Left kidney (tissue), 2 donors: ENCODE data around the gene HLA-DMA. TPM values are rescaled to one million over a fixed set of nuclear protein-coding genes. Genes with fewer than 3 reads are reported as not detected.

Experiments
- DNase-seq: peaks from one replicate; pipeline ENCODE4 v3.0.0-alpha.2; 2013
- polyA plus RNA-seq: library from polyadenylated mRNA; unstranded; fragments of 120-200 nt; gene quantifications from one replicate; pipeline ENCODE4 v1.2.1, GENCODE V29; 2013; ENCODE audit not compliant: insufficient read length

The HLA-DMA gene
- polyA plus RNA-seq, 1 donor = 14.7 TPM

DNA sequence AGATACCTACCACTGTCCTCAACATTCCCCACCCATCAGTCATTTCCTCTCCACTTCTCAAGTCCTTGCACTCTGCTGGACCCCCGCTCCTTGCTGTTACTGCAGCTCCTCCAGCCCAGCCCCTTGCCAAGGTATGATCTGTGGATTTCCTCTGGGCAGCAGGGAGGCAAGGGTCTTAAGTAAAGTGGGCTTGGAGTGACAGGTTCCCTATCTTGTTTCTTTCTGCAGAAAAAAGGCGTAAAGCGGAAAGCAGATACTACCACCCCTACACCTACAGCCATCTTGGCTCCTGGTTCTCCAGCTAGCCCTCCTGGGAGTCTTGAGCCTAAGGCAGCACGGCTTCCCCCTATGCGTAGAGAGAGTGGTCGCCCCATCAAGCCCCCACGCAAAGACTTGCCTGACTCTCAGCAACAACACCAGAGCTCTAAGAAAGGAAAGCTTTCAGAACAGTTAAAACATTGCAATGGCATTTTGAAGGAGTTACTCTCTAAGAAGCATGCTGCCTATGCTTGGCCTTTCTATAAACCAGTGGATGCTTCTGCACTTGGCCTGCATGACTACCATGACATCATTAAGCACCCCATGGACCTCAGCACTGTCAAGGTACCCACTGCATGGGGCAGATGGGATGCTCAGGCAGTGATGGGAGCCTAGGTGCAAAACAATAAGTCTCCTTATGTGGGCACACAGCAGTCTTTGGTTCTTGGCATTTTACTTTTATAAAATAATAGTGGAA, 23.6 kb upstream of the HLA-DMA start:
- DNase-seq = no peak

DNA sequence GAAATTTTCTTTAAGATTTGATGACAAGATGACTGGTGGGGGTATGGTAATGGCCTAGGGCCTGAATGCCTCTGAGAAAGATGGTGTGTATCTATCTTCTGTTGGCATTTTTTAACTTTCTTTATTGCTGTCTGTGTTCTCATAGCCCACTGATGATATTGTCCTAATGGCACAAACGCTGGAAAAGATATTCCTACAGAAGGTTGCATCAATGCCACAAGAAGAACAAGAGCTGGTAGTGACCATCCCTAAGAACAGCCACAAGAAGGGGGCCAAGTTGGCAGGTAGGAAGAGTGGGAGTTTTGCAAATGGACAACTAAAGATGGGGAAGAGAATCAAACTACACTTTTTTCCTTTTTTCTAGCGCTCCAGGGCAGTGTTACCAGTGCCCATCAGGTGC, 23.0 kb upstream of the HLA-DMA start:
- DNase-seq = no peak

DNA sequence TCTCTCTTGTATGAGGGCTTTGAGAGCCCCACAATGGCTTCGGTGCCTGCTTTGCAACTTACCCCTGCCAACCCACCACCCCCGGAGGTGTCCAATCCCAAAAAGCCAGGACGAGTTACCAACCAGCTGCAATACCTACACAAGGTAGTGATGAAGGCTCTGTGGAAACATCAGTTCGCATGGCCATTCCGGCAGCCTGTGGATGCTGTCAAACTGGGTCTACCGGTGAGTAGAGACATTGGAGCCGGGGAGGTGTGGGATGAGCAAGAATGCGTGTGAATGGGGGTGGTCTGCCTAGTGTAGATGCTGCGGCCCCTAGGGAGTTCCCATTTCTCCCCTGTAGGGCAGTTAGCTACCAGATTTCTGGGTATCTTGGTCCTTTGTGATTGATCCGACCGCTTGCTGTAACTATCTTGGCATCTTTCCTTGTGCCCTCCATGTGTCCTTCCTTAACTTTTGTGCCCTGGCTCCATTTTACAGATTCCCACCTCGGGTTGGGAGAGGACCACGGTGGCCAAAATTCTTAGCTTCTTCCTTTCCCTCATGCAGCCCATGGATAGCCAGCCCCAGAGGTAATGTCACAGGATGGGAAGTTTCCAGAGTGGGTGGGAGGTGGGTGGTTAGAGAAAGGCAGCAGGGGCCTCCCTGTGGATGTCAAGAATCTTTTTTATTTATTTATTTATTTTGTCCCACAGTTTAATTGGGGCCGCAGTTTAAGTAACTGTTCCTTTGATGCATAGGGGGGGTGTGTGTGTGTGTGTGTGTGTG, 21.8 kb upstream of the HLA-DMA start:
- DNase-seq = no peak

DNA sequence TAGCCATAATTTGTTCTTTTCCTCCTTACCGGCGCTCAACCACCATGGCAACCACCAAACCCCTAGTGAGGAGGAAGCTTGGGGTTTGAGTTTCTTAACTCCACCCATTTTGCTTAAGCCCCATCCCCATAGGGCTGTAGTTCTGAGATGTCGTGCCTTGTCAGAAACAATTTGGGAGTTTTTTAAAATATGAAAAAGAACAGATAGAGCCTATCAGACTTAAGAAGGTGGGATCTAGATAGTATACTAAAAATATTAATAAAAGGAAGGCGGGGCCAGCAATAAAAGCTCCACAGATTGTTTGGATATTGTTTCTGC, 21.1 kb upstream of the HLA-DMA start:
- DNase-seq = no peak

DNA sequence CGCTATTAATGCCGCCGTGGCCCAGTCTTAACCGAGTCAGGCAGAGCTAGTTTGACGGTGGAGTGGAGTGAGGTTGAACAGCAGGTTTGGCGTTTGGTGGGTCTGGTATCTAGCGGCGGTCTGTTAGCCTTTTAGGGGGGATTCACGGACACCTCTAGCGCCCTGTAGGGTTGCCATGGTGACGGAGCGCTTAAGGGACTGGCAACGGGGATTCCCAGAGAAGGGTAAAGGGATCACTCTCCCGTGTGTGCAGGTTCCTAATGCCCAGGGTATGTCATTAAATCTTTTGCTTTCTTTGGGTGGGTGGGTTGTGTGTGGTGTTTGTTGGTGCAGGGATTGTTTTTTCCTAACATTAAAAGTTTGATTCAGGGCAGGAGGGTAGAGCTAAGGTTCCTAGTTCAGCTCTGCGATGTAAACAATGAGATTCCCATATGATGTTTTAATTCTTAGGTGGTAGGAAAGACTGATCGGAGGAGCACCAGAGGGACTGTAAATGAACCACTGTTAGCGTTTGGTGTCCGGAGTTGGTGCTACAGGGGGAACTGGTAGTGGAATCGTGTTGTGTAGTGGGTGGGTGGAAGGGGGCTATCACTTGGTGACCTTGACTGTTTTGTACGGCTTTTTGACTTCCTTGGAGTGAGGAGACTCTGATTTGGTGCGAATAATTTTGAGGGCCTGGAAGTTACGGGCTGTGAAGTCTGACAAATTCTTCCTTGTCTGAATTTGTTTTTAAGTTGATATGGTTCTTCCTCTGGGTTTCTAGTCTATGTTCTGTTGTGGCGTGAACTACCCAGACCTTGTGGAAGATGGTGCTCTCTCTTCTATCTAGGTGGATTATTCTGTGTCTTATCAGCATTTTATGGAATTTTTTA, 20.5 kb upstream of the HLA-DMA start:
- peak; percentile 42 for DNase-seq

DNA sequence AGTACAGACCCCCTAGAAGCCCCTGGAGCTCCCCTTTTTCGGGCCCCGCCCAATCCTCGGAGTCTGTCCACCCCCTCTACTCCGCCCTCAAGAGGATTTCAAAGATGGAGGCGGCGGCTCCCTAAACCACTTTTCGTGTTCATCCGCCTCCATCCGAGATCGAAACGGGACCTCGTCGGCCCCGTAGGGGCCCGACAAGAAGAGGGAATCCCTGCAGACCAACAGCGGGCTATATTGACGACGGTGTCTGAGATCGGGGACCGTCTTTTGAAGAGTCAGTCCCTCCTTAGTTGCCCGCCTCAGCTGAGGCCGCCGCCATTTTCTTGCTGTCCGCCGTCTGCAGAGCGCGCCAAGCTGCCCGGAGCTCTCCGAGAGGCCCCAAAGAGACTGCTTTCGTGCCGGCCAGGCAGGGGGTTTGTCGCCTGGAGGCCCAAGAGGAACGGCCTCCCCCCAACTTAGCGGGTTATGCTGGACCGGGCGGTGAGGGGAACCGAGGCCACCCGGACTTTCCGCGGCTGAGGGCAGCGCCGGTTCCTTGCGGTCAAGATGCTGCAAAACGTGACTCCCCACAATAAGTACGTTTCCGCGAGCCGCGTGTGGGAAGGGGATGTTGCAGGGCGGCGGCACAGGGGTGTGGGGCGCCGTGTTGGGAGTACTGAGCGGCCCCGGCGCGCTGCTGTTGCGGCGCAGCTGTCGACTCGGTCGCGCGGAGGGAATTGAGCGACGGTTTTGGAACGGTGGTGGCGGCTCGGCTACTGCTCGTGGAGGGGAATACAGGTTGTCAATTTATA, 19.7 kb upstream of the HLA-DMA start:
- DNase-seq = no peak

DNA sequence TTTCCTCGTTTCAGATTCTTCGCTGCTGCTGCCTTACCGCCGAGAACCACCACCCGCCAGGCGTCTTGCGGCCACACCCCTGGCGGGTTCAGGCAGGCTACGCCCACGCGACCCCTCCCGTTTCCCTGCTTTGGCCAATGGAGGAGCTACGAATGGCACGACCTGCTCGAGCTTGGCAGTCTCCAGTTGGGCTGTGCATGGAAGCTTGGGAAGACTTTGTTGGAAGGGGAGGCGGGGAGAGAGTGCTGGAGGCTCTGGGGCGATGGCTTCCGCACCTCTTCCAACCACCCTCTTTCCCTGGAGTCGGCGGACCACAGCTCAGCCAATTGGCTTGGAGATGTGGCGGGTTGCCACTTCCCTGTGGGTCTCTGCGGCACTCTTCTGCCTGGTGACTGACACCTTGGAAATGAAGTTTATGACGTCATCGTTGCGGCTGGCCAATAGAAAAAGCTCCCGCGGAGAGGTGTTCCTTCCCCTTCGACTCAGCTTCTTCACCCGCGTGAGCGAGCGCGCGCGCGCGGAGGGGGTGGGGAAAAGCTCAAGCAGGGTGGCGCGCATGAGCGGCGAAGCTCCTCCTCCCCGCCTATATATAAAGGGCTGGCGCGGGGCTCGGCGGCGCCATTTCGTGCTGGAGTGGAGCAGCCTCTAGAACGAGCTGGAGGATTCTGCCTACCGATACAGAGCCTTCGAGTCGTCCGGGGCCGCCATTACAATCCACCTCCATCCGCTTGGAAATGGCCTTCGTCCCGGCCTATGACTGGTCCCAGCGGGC, 18.9 kb upstream of the HLA-DMA start:
- peak; percentile 100 for DNase-seq

DNA sequence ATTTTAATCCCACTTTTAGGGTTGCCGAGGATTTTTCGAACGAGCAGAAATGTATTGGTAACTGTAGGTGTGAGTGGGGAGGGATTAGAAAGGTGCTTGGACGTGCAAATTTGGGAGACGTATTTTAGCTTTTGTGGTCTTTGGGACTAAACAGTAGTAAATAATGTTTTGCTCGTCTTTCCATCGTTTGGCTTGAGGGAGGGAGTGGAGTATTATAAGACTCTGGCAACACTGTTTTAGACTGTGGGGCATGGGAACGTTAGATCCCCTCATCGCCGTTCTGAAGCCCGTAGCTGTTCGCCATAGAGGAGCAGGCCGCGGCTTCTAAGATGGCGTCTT, 18.3 kb upstream of the HLA-DMA start:
- DNase-seq = no peak

DNA sequence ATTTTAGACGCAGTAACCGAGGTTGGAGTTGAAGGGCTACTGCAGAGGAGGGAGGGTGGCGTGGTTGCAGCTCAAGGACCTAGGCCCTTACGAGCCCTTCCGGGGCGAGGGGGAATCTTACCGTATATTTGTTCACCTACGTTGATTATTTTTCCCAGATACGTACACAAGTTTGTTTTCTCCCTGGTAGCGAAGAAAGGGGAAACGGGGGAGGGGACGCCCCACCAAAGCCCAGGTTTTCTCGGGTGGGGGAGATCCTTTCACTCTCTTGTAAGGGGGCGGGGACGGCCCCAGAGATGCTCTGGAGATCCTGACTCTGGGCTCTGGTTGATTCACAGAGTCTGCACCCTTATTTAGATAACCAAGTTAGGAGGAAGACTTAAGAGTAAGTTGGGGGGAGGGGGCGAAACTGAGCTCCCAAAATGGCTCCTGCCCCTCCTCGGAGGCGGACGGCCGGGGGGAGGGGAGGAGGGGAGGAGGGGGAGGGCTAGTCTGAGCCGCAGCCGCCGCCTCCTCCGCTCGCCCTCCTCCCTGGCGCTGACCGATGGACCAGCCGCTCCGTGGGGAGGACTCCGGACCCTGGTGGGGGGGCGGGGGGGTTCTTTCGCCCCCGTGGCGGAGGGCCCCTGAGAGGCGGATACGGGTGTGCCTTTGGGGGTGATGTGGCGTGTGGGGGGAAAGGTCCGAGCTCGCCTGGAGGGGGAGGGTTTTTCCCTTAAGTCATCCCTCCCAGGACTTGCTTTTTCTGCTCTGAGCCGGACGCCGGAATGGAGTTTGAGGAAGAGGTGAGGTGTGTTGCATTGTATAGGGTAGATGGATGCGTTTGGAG, 17.7 kb upstream of the HLA-DMA start:
- peak; percentile 88 for DNase-seq

DNA sequence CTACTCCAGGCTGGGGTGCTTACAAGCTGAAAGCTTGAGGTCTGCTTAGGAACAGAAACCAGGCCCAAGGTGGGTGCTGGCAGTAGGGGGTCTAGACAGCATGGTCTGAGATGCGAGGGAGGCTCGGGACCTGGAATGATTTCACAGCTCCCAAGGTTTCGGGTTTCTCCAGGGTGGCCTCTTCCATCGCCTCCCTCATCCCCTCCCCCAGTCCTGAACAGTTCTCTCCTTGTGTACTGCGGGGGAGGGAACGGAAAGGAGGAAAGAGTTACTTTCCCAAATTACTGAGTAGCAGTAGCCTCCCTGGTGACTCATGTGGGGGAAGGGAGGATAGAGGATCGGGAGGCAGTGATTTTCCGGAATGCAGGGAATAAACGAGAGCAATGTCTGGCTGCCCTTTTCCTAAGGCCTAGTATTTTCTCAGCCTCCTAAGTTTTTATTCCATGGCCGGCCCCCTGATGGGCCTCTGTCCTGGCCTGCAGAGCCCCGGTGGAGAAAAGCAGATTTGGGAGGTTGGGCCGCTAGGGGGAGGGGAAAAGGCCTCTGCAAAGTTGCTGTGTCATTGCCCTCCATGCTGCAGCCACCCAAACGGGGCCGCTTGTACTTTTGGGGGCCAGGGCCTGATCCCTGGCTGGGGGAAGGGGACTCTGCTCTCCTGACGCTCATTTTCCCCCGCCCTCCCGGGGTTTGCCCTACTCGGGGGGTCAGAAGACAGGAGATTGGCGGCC, 17.0 kb upstream of the HLA-DMA start:
- peak; percentile 94 for DNase-seq

DNA sequence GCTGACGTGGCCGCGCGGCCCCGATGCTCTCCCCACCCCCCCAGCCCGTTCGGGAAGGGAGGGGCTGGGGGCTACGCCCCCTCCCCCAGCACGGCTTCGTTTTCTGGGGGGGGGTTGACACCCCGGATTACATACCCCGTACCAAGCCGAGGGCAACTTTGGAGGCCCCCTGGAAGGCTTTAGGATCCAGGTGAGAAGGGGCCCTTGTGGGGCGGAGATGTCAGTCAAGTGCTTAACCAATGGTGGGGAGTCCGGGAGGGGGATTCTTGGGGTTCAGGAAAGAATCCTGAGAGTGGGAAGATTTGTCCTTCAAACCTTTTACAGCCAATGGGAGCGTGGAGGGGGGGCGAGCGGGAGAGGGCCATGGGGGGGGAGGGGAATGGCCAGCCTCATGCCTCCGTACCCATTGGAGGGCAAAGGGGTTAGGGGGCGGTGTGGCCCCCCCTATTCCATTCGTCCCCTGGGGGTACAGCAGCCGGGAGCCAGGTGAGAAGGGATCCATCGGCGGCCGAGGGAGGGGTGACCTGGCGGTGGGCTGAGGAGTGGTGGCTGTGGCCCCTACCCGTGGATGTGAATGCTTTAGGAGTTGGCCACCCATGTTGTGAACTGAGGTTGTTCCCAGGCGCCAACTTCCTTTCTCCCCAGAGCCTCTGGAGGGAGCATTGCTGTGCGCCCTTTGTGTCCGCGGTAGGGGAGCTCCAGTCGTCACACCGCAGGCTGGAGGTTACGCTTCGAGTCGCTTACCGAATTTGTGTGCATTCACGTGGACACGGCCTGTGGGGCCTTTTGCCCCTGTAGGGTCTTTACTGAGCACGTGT, 16.2 kb upstream of the HLA-DMA start:
- peak; percentile 83 for DNase-seq

DNA sequence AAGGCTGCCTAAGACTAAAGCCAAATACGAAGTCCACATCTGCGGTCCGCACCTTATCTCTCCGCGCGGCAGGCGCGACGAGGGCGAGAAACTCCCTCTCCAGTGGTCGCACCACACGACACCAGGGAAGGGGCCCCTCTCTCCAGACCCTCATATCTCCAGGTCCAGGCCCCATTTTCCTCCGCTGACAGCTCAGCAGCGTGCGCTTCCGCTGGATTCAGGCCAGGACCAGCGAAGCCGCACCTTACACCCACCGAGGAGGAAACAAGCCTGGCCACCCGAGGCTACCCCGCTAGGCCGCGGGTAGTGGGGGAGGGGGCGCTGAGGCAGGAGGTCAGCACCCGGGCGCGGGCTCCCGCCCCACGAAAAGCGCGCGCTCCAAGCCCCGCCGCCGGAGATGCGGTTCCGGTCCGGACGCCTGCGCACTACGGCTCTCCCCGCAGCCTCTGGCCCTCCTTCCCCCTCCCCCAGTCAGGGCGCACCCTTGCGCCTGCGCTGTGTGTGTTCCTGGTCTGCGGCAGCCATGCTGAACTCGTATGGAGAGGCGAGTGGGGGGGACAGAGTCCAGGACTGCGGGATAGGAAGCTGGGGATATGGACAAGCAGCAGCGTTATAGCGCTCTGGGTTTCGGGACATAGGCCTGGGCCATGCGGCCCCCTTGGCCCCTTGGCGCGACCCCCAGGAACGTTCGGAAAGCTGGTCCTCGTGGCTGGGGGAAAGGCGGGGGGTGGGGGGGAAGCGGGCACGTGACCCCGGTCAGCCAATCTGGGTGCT, 15.4 kb upstream of the HLA-DMA start, which contains the start of gene BRD2:
Gene BRD2 (plus strand): TSS at position 502 of the 774 bp plus-strand sequence. CDS start 4,305 bp downstream, outside the sequence.
- peak; percentile 97 for DNase-seq

DNA sequence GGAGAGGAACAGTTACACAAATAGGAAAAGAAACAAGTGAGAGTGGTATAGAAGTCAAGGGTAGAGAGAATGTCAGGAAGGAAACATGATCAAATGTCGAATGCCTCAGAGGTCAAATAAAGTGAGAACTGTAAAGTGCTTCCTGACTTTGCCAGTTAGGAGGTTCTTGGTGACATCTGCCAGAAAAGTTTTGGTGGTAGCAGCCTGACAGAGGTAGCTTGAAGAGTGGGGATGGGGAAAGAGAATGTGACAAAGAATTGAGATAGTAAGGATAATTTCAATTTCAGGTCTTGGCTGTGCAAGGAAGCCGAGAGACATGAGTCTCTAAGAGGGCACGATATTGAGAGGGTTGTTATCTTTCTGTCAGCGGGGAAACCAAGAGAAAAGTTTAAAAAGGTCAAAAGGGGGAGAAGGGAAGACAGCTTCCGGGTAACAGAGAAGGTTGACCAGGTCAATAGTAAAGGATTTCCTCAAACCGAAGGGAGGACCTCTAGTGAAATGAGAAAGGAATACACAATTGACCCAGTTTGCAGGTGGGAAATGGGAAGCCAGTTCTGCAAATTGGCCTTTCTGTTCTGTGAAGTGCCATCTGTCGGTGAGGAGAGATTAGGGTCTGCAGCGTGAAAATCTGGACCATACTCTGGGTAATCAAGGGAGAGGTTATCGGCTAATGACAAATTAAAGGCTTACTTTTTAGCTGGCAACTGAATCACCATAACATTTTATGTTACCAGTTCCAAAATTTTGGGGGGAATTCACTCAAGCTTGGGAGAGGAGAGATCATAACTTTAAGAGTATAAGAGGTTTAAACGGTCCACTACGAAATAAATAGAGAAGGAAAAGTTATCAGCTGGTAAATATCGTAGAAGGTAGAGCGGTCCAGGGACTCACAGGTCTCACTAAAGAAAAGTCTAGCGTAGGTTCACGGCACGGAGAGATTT, 14.5 kb upstream of the HLA-DMA start:
- DNase-seq = peak; percentile 58

DNA sequence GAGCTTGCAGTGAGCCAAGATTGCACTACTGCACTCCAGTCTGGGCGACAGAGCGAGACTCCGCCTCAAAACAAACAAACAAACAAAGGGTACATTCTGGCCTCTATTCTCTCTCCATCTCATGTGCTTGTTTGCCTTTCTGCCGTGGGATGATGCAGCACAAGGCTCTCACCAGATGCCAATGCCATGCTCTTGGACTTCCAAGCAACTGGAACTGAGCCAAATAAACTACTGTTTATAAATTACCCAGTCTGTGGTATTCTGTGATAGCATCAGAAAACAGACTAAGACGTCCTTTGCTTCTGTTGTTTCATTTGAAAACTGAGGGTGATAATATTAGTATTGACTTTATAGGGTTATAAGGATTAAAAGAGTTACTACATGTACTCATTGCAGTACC, 11.9 kb upstream of the HLA-DMA start:
- no peak for DNase-seq

DNA sequence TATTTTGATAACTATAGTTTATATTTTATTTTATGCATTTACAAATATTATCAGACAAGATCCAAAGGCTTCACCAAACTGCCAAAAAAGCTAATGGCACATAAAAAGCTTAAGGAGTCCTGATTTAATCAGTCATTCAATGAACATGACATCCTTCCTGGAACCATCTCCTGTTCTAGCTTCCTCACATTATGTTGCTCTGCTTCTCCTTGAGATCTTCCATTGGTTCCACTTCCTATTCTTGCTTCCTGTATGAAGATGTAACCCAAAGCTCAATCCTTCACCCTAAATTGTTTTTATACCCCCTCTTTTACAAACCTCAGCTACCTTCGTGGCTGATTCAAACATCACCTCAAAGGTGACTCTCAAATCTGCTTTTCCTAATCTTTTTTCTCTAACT, 11.0 kb upstream of the HLA-DMA start:
- DNase-seq = no peak

DNA sequence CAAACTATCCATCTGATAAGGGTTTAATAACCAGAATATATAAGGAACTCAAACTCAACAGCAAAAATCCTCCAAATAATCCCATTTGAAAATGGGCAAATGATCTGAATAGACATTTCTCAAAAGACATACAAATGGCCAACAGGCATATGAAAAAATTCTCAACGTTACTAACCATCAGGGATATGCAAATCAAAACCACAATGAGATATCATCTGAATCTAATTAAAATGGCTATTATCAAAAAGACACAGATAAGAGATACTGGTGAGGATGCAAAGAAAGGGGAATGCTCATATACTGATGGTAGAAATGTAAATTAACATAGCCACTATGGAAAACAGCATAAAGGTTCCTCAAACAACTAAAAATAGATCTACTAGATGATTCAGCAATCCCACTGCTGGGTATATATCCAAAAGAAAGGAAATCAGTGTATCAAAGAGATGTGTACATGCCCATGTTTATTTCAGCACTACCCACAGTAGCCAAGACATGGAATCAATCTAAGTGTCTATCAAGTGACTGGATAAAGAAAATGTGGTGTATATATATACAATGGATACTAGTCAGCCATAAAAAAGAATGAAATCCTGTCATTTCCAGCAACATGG, 9.4 kb upstream of the HLA-DMA start:
- no peak for DNase-seq
